ENCODE results near the gene FMNL1.
A peak's percentile ranks its signal among the peaks of the same experiment; 100 is the strongest.
"Not testable (repeated sequence)": the region's sequence is repeated elsewhere in the genome, so short reads cannot be mapped to it uniquely, and the experiment has no call there.

FMNL1 gene

DNA sequence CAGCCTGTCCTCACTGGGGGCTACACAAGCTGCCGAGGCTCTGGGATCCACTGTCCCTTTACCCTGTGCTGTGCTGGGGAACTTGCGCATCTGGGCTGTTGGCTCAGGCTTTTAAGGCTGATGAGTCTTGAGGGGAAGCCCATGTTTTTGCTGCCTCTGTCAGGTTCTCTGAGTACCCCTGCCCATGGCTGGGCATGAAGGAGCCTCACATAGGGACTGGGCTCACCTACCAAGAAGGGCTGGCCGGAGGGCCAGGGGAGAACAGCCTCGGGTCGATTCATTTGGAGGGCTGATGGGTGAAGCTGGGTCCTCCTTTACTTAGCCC lies 14.6 kb downstream of the FMNL1 start:
- no peak for DNase-seq

DNA sequence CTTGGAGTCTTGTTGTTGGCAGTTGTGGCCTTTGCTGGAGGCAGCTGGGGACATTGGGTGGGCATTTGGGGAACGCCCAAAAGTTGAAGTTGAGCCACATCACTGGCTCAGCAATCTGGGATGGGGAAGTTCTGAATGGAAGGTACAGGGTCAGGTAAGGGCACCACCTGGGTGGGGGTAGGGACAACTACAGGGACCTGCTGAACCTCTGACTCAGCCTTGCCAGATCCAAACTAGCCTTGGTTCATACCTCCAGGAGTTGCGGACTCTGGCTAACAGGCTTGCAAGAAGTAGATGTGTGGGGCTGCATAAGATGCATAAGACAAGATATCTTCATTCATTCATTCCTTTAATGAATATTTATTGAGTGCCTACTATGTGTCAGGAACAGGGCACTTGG lies 16.0 kb downstream of the FMNL1 start:
- no peak for DNase-seq

DNA sequence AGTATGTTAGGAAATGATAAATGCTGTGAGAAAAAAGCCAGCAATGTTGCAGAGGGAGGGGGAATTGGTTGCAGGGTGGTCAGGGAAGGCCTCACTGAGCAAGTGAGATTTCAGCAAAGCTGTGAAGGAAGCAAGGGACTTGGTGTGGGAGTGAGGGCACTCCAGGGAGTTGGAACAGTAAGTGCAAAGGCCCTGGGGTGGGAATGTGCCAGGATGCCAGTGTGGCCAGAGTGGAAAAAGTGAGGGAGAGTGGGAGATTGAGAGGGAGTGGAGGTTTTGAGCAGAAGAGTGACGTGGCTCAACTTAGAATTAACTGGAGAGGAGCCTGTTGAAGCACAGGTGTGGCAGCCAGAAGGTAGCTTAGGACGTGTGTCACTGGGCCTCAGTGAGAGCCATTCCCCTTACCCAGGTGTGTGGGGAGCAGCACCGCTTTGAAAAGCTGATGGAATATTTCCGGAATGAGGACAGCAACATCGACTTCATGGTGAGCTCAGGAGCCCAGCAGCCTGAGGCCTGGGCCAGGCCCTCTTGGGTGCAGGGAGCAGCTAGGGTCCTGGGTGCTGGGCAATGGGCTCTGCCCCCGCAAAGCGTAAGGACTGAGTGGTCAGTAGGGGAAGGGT lies 16.6 kb downstream of the FMNL1 start:
- no peak for DNase-seq

DNA sequence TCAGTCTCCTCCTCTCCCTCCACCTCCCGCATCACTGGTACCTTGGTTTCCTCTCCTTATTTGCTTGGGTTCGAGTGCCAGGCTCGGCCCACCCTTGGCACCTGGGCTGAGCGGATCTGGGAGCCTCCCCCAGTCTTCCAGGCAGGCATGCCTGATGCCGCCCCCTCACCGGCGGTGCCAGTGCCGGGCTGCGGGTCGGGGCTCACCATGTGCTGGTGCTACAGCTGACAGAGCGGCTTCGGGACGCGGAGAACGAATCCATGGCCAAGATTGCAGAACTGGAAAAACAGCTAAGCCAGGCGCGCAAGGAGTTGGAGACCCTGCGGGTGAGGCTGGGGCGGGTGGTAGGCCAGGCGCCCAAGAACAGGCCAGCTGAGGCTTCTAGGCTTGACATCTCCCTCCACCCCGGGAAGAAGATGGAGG lies 19.2 kb downstream of the FMNL1 start:
- no peak for DNase-seq

DNA sequence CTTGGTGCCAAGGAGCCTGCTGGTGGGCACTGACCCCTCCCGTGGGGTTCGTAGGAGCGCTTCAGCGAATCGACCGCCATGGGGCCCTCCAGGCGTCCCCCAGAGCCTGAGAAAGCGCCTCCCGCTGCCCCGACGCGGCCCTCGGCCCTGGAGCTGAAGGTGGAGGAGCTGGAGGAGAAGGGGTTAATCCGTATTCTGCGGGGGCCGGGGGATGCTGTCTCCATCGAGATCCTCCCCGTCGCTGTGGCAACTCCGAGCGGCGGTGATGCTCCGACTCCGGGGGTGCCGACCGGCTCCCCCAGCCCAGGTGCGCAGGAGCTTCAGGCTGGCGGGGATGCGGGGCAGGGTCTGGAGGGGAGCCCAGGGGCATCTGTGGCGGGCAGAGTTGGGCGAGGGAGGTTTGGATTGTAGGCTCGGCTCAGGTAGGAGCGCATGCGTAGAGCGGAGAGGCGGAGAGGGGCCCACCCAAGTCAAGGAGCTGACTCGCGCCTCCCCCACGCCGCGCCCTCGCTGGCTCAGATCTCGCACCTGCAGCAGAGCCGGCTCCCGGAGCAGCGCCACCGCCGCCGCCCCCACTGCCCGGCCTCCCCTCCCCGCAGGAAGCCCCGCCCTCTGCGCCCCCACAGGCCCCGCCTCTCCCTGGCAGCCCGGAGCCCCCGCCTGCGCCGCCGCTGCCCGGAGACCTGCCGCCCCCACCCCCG lies 19.8 kb downstream of the FMNL1 start:
- no peak for DNase-seq

DNA sequence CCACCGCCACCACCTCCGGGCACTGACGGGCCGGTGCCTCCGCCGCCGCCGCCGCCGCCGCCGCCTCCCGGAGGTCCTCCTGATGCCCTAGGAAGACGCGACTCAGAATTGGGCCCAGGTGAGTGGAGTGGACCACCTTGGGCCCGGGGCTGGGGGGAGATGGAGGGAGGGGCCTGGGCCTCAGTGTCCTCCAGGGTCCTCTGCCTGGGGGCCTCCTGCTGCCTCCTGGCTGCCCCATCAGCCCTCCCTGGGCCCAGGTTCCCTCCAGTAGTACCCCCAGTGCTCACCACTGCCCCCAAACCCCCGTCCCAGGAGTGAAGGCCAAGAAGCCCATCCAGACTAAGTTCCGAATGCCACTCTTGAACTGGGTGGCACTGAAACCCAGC lies 20.3 kb downstream of the FMNL1 start:
- DNase-seq: no peak

DNA sequence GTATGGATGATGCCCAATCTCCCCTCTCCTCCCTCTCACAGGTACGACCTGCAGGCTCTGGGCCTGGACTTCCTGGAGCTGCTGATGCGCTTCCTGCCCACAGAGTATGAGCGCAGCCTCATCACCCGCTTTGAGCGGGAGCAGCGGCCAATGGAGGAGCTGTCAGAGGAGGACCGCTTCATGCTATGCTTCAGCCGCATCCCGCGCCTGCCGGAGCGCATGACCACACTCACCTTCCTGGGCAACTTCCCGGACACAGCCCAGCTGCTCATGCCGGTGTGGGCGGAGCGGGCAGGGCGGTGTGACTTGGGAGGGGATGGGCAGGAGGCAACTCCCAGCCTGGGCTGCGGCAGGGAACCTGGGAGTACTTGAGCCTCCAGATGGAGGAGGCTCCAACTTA lies 22.1 kb downstream of the FMNL1 start:
- DNase-seq: no peak

DNA sequence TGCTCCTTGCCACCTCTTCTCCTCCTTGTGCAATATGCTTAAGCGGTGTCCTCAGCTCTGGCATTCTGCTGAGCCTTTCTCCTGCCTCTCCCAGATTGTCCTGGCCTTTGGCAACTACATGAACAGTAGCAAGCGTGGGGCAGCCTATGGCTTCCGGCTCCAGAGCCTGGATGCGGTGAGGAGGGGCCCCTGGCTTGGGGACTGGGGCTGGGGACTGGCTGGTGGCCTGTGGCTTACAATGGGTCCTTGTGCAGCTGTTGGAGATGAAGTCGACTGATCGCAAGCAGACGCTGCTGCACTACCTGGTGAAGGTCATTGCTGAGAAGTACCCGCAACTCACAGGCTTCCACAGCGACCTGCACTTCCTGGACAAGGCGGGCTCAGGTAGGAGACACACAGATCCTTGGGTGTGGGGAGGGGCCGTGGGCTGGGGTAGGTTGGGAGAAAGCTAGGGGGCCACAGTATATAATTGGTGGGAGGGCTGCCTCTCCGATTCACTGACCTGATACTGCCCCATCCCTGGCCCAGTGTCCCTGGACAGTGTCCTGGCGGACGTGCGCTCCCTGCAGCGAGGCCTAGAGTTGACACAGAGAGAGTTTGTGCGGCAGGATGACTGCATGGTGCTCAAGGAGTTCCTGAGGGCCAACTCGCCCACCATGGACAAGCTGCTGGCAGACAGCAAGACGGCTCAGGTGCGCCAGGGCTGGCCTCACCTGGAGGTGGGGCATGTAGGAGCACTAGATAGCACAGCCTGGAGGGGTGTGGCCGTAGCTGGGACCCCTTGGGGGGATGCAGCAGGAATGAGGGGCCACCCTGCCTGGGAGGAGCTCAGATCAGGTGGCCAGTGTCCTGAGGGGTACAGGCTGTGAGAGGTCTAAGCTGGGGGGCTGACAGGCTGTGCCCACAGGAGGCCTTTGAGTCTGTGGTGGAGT lies 23.3 kb downstream of the FMNL1 start:
- no peak for DNase-seq

DNA sequence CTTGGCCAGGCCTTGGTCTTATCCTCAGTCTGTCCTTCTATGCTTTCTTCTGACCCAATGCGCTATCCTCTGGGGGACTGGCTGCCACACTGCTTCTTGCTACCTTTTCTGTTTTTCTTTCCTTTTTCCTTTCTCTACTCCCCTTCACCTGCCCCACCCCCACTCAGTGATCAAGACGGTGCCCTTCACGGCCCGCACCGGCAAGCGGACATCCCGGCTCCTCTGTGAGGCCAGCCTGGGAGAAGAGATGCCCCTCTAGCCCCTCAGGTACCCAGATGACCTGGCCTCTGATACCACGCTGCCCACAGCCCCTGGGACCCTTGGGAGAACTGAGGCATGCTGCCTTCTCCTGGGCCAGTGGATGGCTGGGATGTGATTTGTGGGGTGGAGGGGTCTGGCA lies 24.7 kb downstream of the FMNL1 start:
- no peak for DNase-seq

DNA sequence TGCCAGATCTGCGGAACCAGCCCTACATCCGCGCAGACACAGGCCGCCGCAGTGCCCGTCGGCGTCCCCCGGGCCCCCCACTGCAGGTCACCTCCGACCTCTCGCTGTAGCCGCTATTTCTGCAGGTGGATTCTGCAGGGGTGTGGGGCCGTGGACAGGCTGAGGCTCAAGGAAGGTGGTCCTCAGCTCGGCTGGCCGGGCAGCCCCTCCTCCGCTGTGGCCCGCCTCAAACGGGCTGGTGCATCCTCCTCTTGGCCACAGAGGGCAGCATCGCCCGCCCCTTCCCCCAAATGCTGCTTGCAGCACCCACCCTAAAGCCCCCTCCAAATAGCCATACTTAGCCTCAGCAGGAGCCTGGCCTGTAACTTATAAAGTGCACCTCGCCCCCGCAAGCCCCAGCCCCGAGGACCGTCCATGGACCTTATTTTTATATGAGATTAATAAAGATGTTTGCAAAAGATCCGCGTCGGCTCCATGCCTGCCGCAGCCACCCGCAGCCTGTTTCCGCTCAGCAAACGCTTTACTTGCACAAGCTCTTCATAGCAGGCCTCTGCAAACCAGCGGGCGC lies 25.3 kb downstream of the FMNL1 start:
- DNase-seq: no peak

DNA sequence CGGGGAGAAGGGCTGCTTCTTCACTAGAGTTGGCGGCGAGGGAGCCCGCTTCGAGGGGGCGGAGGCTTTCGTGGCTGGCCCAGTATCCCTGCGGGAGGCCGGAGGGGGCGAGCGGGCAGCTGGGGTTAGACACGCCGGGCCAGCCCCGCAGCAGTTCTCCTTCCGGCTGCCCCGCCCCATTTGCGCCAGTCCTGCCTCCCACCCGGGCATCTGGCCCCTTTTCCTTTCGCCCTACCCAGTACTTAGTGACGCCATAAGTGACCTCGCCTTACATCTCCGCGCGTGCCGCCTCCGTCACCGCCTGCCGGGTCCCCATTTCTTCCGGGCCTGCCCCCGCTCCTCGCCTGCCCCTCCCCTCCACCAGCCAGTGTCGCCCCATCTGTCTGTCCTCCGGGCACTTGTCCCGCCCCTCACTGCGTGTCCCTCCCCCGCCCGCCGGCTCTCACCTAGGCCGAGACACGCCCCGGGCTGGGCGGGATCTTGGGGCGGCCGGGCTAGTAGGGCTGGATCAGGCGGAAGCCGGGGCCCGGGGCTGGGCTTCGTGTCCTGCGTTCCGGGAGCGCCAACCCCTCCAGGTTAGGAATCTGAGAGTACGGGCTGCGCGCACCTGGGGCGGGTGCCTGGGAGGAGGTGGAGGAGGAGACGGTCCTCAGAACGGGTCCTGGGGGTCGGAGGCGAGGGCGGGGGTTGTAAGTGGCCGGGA lies 25.9 kb downstream of the FMNL1 start:
- DNase-seq: peak; percentile 98 to 99

DNA sequence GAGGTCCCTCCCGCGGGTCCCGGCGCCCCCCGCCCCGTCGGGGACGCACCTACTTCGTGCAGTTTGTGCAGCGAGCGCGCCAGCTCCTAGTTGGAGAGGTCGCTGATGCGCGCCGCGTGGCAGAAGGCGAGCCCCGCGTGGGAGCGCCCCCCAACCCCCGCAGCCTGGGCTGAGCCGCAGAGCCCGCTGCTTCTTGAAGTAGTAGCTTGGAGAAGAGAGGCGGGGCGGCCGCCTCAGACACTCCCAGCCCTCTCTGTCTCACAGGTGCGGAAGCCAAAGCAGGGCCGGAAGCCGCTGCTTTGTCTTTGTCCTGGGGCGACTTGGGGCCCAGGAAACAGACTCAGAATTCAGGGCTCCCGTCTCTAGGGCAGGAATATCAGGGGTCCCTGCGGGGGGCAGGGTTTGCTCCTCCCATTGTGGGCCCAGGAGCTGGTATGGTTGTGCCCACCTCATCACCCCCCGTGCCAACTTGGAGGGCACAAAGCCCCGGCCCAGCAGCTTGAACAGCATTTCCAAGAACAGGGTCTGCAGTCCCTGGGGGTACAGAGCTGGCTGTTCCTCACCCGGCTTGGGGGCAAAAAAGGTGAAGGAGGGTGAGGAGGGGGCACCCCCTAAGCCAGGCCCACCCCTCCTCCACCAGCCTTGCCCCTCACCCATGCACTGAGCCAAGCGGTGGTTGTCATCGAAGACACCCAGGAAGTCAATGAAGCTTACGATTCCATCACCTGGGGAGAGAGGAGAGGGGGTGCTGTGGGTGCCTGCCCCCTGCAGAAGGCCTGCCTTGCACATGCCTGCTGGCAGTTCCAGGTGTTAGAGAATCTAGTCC lies 26.7 kb downstream of the FMNL1 start:
- DNase-seq: peak; percentile 79 to 85

DNA sequence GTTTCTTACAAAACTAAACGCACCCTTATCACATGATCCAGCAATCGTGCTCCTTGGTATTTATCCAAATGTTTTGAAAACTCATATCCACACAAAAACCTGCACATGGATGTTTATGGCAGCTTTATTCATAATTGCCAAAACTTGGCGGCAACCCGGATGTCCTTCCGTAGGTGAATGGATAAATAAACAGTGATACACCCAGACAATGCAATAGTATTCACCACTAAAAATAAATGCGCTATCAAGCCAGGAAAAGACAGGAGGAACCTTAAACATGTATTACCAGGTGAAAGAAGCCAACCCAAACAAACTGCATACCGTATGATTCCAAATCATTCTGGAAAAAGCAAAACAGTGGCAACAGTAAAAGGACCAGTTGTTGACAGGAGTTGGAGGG lies 30.2 kb downstream of the FMNL1 start:
- DNase-seq: no peak

DNA sequence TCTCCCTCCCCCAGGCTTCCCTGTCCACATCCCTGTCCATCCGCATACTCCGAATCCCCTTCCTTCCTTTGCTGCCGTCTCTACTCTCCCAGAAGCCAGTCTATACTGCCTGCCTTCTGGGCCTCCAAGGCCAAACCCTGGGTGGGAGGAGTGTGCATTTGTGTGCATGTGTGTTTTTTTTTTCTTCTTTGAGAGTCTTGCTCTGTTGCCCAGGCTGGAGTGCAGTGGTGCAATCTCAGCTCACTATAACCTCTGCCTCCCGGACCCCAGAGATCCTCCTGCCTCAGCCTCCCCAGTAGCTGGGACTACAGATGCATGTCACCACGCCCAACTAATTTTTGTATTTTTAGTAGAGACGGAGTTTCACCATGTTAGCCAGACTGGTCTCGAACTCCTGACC lies 31.6 kb downstream of the FMNL1 start:
- not testable (repeated sequence) for DNase-seq

DNA sequence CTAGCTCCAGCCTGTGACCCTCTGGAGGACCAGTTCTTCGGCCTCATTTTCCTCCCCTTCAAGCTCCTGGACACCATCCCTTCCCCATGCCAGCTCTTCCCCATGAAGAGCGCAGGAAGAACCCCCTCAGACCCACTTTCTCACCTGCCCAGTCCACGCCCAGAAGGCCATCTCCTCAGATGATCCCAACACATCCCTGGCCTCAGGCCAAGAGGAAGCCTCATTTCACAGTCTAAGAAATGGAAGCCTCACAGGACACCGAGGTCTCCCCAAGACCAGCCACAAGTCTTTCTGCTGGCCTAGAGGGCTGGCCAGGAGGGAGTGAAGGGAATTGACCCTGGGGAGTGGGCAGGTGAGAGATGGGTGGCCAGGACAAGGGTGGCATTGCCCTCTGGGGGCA lies 32.2 kb downstream of the FMNL1 start:
- DNase-seq: no peak

DNA sequence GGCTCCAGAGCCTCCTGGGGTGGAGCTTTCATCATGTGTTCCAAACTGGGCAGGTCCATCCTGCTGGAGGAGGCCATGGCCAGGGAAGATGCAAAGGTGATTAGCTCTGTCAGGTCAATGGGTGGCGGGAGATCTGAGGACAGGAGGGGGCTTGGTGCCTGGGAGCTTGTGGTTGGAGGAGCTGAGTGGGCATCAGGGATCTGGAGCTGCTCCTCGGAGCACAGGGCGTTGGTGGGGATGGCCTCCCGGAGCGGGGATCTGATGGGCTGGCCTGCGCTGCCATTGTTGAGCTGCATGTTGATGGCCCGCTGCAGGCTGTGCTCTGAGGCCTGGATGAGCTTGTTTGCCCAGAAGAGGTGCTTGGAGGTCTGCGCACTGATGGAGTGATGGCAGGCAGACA lies 33.7 kb downstream of the FMNL1 start:
- no peak for DNase-seq

DNA sequence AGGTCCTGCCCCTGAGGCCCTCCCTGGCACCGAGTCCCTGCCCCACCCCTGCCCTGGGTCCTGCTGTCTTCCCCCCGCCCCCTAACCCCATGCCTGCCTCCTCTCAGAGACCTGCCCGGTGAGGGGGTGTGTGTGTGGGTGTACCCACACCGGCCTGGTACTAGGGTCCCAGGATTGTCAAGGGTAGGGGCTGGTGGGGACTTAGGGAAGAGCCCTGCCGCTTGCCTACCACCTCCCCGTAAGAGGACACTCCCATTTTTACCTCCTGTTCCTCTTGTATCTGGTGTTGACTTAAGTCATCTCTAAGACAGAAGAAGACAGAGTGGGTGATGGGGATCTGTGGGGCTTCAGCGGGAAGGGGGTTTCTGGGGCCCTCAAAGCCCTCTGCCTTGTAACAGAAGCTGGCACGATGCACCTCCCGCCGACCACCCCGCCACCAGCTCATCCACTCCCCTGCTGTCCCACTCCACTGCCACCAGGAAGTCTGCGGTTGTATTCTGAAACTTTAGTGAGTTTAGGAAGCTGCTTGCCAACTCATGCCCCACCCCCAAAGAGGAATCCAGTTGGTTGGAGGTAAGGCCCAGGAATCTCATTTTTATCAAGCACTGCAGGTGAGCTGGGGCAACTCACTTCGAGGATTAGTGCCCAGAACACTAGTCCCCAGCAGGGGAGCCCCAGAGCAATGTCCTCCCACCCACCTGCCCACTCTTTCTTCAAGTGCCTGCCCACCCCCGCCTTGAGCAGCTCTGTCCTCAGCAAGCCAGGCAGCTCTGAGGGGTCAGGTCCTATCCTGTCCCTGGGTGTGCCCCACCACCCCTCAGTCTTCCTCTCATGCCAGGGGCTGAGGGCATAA lies 34.7 kb downstream of the FMNL1 start:
- peak in 1 of 2 experiments; percentile 42 for DNase-seq

DNA sequence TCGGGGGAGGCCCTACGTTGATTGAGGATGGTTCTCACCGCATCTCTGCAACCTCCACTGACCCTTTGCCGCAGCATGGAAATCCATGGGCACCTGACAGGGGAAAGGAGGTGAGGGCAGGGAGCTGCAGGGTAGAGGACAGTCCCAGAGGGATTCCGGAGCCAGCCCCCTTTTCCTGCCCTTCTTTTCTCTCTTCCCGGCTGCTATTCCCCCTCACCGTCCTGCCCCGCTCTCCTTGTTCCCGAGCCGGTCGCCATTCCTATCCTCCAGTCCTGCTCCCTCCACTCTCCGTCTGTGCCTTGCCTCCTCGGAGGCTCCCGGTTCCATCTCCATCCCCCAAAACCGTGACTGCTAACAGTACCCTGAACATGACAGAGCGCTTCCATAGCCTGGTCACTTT lies 35.4 kb downstream of the FMNL1 start:
- DNase-seq: no peak

DNA sequence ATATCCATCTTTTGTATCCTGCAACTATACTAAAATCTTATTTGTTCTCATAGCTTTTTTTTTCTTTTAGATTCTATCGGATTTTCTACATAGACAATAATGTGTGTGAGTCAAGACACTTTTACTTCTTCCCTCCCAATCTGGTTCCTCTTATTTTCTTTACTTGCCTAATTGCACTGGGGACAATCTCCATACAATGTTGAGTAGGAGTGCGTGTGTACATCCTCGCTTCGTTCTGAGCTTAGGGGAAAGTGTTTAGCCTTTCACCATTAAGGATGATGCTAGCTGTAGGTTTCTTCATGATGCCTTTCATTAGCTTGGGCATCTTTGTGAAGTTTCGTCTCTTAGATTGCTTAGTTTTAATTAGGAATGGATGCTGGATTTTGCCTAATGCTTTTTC lies 37.3 kb downstream of the FMNL1 start:
- DNase-seq: no peak

DNA sequence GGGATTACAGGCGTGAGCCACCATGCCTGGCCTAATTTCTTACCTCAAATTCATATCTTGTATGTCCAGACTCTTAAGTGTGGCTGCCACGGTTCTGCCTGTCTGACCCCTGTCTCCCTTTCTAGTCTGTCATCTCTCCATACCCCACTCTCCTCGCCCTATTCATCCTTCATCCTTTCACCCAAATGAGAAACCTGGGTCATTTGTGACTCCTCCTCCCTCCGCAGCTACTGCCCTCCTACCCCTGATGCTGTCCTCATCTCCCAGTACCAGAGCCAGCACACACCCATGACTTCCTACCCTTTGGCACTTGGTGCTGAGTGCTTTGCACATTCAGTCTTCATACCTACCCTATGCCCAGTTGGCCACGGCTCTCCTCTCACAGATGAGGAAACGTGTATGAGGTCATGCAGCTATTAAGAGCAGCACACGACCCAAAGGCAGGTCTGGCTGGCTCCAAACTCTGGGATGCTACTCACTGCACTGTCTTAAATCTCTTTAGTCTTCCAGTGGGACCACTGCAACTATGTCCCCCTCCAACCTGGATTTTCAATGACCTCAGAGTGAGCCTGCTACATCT lies 38.6 kb downstream of the FMNL1 start:
- DNase-seq: no peak
